Effector memory CD8-positive, alpha-beta T cell (primary cell): ENCODE measurements around the gene FTO.

Experiments used
- ATAC-seq: fragments of 150-1000 bp; cut with Tn5 transposase; replicated peaks from 2 replicates; pipeline ENCODE4 v1.10.0; 2021; ENCODE audit warnings: mild to moderate bottlenecking, moderate library complexity
- DNase-seq, 3 experiments: peaks; one replicate each; pipeline ENCODE4 v3.0.0; 2021
- H3K27ac Mint-ChIP-seq, 2 donors: one replicate each; pipeline ENCODE4 v1.8.0; 2022; ENCODE audit warnings: mild to moderate bottlenecking in 2 of 2, mixed read lengths in 2 of 2, moderate library complexity in 2 of 2
- H3K27me3 Mint-ChIP-seq, 2 donors: one replicate each; pipeline ENCODE4 v1.8.0; 2022; ENCODE audit warnings: mixed read lengths in 2 of 2
- H3K36me3 Mint-ChIP-seq: one replicate; pipeline ENCODE4 v1.8.0; 2022; ENCODE audit warnings: mild to moderate bottlenecking, moderate library complexity, mixed read lengths; ENCODE audit not compliant: insufficient read depth
- H3K4me1 Mint-ChIP-seq, 2 donors: one replicate each; pipeline ENCODE4 v1.8.0; 2022; ENCODE audit warnings: low read depth in 2 of 2, mixed read lengths in 2 of 2
- H3K4me3 Mint-ChIP-seq, 2 donors: one replicate each; pipeline ENCODE4 v1.8.0; 2022; ENCODE audit warnings: mild to moderate bottlenecking in 2 of 2, mixed read lengths in 2 of 2, moderate library complexity in 2 of 2
- H3K9me3 Mint-ChIP-seq, 2 donors: one replicate each; pipeline ENCODE4 v1.8.0; 2022; ENCODE audit warnings: mixed read lengths in 2 of 2

FTO gene

DNA sequence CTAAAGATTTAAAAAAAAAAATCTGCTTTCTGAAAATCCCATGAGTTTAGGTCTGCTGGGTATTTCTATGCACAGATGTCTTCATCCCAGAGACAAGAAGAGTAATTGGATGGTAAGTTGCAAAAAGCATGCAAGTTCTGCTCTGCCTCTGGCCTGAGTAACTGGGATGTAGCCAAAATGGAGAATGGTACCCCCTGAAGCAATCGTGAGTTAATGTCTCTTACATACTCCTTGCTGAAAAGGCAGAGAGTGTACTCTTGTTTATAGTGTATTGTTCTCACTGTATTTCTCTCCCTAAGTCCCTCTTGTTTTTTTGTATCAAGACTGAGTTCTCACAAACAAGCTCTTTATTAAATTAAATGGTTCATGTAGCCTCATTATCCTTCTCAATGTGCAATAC, 323.6 kb downstream of the FTO start:
- H3K4me3 Mint-ChIP-seq = no peak overlapping the region
- no peaks in the 10 kb centered on the region for H3K27me3 Mint-ChIP-seq
- no peaks in the 10 kb centered on the region for H3K36me3 Mint-ChIP-seq
- no peak for DNase-seq
- H3K4me1 Mint-ChIP-seq = no peaks in the 10 kb centered on the region
- H3K27ac Mint-ChIP-seq = no peak overlapping the region
- no peak for ATAC-seq
- peaks cover 0 to 6% of the 10 kb centered on the region in 2 donors for H3K9me3 Mint-ChIP-seq

DNA sequence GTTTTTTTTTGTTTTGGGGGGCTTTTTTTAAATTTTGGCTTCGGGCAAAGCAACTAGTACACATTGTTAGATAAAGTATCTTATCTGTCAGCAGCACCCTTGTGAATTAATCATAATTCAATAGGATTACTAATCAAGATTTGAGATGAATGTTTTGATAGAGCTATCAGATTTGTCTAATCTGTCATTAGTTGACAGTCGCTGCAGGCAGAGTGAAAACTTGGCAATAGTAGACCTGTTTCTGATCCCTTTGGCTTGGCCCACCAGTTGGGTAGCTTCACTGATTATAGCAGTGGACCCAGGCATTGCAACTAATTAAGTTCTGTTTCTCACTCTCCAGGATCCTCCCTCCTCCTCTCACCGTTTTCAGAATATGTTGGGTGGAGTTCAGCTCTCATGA, 324.0 kb downstream of the FTO start:
- H3K27me3 Mint-ChIP-seq = no peaks in the 10 kb centered on the region
- H3K27ac Mint-ChIP-seq = no peak overlapping the region
- ATAC-seq = no peak
- DNase-seq = no peak
- peaks cover 0 to 2% of the 10 kb centered on the region in 2 donors for H3K4me1 Mint-ChIP-seq
- no peak overlapping the region for H3K4me3 Mint-ChIP-seq
- H3K36me3 Mint-ChIP-seq = no peaks in the 10 kb centered on the region
- peaks cover 0 to 6% of the 10 kb centered on the region in 2 donors for H3K9me3 Mint-ChIP-seq

DNA sequence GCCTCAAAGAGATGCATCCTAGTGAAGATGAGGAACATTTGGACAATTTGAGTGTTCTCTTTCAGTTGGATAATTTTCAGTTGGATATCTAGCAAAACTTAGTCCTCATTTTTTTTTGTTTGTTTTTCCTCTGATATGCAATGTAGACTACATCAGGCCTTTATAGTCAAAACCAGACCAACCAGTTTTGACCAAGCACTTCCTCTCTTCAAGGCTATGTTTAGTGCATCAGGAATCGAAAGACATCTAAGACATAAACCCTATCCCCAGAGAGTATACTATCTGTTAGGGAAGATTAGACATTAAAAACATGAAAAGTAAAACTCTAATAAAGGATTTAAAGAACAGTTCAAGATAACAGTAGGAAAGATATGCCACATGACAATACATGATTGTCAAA, 326.5 kb downstream of the FTO start:
- Mint-ChIP-seq H3K36me3 (no peaks in the 10 kb centered on the region), H3K4me3 (no peak overlapping the region), H3K4me1 (peaks cover 0 to 2% of the 10 kb centered on the region in 2 donors), H3K27me3 (no peaks in the 10 kb centered on the region), H3K27ac (peak overlapping the region in 1 of 2 donors; percentile 33), H3K9me3 (peaks cover 0 to 6% of the 10 kb centered on the region in 2 donors)
- DNase-seq (no peak), ATAC-seq (no peak)

DNA sequence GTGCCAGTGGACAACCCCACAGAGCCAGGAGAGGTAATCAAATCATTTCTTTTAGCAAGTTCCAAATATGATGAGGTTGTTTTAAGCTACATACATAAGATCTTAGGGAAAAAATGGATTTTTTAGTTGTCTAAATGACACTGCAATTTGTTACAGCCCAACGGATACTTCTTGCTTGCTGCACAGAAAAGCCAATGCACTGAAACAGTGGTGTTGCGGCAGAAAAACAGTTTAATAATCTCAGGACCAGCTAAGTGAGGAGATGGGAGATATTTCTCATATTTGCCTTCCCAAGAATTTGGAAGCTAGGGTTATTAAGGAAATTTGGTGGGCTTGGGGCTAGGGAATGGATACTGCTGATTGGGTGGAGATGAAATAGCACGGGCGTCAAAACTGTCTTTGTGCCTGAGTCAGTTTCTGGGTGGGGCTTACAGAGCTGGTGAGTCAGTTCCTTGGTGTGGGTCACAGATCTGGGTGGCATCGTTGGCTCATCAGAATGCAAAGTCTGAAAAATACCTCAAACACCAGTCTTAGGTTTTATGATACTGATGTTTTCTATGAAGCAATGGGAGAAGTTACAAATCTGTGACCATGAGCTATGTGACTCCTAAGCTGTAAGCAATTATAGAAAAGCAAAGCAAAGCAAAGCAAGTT, 327.3 kb downstream of the FTO start:
- H3K36me3 Mint-ChIP-seq = no peaks in the 10 kb centered on the region
- no peak for DNase-seq
- H3K4me1 Mint-ChIP-seq = peaks cover 0 to 2% of the 10 kb centered on the region in 2 donors
- H3K9me3 Mint-ChIP-seq = peaks cover 0 to 6% of the 10 kb centered on the region in 2 donors
- H3K4me3 Mint-ChIP-seq = no peak overlapping the region
- H3K27me3 Mint-ChIP-seq = no peaks in the 10 kb centered on the region
- H3K27ac Mint-ChIP-seq = no peak overlapping the region
- ATAC-seq = no peak

DNA sequence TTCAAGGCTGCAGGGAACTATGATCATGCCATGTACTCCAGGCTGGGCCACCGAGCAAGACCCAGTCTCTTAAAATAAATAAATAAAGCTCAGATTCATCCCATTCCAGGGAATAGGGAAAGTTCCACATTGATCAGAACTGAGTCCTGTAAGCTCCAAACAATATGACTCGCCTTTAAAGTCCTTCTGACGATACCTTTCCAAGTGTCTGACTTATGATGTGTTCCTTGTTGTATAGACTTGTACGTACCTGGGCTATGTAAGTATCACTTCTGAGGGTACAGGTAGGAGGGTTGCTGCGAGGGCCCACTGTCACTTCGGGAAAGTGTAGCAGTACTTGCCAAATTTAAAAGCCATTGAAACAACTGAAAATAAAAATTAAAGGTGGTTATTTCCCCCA, 329.8 kb downstream of the FTO start:
- no peaks in the 10 kb centered on the region for H3K36me3 Mint-ChIP-seq
- H3K4me3 Mint-ChIP-seq = no peak overlapping the region

DNA sequence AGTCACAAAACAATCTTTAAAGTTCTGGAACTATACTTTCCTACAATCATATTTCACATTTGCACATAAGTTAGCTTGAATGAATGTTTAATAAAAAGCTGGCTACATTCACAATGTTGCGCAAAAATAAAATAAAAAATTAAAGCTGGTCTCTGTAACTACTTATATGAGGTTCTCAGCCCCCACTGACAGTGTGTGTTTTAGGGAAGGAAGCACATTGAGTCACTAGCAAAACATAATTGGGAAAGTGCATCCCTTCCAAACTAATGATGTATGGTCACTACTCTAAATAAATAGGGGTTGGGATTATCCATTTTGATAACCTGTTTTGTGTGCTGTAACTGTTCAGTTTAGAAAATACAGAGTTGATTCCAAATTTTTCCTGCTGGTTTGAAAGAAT, 330.7 kb downstream of the FTO start:
- Mint-ChIP-seq H3K4me3 (no peak overlapping the region), H3K36me3 (no peaks in the 10 kb centered on the region), H3K27ac (no peak overlapping the region), H3K27me3 (no peaks in the 10 kb centered on the region), H3K9me3 (peaks cover 0 to 8% of the 10 kb centered on the region in 2 donors), H3K4me1 (peaks cover 0 to 2% of the 10 kb centered on the region in 2 donors)
- ATAC-seq (no peak), DNase-seq (no peak)

More for the DNA sequence above, 329.8 kb downstream of the FTO start:
- H3K4me1 Mint-ChIP-seq = peaks cover 0 to 2% of the 10 kb centered on the region in 2 donors
- ATAC-seq = no peak
- H3K27me3 Mint-ChIP-seq = no peaks in the 10 kb centered on the region
- H3K27ac Mint-ChIP-seq = no peak overlapping the region
- peaks cover 0 to 7% of the 10 kb centered on the region in 2 donors for H3K9me3 Mint-ChIP-seq
- DNase-seq = no peak

DNA sequence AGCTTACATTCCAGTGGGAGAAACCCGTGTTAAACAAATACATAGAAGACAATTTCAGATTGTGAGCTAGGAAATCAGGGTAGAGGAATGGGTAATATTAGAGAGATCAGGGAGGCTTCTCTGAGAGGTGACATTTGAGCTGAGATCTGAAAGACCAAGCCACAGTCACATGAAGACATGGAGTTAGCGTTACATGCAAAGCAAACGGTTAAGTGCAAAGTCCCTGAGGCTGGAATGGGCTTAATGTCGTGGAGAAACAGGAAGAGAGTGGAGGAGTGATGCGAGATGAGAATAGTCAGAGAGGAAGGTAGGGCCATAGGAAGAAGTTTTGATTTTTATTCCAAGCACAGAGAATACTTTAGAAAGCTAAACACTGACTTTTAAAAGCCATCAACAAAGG, 336.5 kb downstream of the FTO start:
- H3K9me3 Mint-ChIP-seq = peaks cover 6% of the 10 kb centered on the region in 2 donors
- H3K36me3 Mint-ChIP-seq = peaks cover 2% of the 10 kb centered on the region
- H3K27ac Mint-ChIP-seq = no peak overlapping the region
- H3K4me1 Mint-ChIP-seq = no peaks in the 10 kb centered on the region
- H3K27me3 Mint-ChIP-seq = no peaks in the 10 kb centered on the region
- DNase-seq (no peak), ATAC-seq (no peak)
- no peak overlapping the region for H3K4me3 Mint-ChIP-seq

DNA sequence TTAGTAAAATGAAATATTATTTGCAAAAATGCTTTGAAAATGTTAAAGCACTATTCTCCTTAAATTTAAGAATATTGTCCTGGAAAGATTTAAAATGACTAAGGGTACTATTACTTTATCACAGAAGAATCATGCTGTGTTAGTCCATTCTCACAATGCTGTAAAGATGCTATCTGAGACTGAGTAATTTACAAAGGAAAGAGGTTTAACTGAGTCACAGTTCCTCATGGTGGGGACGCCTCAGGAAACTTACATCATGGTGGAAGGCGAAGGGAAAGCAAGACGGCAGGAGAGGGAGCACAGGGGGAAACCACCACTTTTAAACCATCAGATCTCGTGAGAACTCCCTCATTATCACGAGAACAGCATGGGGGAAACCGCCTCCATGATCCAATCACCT, 337.0 kb downstream of the FTO start:
- ATAC-seq = no peak
- no peak overlapping the region for H3K4me3 Mint-ChIP-seq
- no peak overlapping the region for H3K27ac Mint-ChIP-seq
- peaks cover 6% of the 10 kb centered on the region in 2 donors for H3K9me3 Mint-ChIP-seq
- DNase-seq = no peak
- H3K27me3 Mint-ChIP-seq = no peaks in the 10 kb centered on the region
- H3K36me3 Mint-ChIP-seq = peaks cover 2% of the 10 kb centered on the region
- H3K4me1 Mint-ChIP-seq = no peaks in the 10 kb centered on the region

DNA sequence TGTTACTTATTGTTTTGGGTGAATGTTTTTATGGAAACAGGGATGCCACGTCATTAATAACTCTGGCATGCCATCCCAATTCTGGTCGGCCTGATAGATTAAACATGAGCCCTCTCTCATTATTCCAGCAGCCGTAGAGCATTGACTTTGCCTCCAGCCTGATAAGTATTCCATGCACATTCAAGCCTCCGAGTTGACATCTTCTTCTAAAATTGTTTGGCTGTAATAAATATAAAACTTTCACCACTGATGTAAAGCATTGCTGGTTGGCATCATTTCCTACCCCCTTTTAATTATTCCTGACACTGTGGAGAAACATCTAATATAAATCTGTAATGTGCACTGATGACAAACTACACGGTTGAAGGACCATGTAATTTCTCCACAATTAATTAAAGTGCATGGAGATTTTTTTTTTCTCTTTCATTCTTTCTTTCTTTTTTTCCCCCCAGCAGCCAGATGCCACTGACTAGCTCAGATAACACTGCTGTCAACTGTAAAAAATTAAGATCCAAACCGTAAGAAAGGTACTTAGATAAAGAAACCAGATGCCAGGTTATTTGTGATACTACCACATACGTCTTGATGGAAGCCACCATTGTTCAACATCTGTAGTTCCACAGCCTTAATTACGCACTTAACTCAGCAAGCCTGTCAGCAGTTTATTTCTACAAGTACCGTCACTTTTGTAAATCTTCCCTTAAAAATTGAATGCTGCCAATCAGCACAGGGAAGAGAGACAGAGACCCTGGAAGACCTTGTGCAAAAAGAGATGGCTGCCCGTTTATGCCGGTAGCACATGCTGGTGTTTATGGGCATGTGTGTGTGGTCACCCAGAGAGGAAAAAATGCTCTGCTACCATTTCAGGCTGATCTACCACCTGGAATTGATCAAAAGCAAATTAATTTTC, 344.9 kb downstream of the FTO start:
- Mint-ChIP-seq H3K27me3 (no peaks in the 10 kb centered on the region), H3K4me3 (no peak overlapping the region), H3K36me3 (no peaks in the 10 kb centered on the region), H3K9me3 (no peaks in the 10 kb centered on the region), H3K4me1 (peaks cover 0 to 2% of the 10 kb centered on the region in 2 donors), H3K27ac (no peak overlapping the region)
- ATAC-seq = no peak
- no peak for DNase-seq

DNA sequence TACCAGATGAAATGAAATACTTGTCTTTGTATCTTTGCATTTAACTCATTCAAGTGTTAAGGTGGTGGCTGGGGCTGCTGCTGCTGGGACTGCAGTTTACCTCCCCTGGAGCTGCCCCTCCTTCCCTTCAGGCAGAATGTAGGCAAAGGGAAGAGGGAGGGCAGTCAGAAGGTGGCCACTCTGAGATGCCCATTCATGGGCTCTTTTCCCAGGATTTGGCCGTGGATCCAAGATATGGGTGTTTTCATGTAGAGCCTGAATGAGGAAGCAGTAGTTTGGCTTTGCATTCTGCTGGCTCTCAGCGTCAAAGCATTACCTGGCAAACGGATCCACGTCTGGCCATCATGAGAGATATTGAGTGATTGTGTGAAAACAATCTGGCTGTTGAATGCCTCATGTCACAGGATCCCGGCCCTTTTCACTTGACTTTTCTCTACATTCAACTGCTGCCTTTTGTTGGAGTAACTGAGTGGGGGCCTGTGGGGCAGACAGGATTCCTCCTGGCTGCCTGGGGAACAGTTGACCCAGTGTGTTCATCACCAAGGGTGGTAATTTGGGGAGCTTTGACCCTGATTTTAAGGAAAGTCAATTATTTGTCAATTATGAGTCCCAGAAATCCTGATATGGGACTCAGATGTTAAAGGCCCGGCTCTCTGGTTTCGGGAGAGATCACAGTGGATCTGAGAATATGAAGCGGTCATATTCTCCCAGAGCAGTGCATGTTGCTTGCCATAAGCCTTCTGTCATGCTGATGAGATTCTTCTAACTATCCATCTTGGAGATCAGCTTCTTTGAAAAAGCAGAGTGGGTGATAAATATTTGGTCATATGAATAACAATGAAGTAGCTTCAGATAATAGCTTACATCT, 345.9 kb downstream of the FTO start:
- Mint-ChIP-seq H3K27ac (no peak overlapping the region), H3K9me3 (no peaks in the 10 kb centered on the region), H3K4me1 (peaks cover 0 to 2% of the 10 kb centered on the region in 2 donors), H3K27me3 (no peaks in the 10 kb centered on the region), H3K4me3 (no peak overlapping the region), H3K36me3 (no peaks in the 10 kb centered on the region)
- DNase-seq (no peak), ATAC-seq (no peak)

DNA sequence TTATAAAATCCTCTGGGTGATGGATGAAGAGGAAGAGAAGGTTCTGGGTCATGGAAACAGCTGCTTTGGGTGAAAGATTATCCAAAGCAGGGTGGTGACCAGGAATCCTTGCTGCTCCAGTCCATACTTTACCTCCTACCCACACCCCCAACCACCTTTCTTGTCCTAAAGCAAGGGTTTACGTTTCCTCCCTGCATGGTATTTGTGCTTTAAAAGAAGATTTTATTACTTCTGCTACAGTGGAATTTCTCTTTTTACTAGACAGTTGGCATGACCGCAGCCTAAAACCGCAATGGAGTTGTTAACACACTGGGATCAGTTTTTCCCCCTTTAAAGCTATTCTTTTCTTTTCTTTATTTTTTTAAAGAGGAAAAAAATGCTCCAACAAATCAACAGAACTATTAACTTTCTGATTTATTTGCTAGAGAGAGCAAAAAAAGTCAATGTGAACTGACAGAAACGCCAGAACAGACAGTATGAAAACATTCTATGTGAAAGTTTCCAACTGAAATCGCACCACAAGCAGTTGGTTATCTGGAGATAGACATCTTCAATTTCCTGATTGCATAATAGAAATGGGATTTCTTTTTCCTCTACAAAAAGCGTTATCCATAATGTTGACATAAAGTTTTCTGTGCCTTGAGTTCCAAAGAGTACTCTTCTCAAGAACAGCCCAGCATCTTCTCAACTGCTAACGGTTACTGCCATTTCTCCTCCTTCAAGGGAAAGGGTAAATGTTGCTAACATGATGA, 346.7 kb downstream of the FTO start:
- Mint-ChIP-seq H3K9me3 (no peaks in the 10 kb centered on the region), H3K4me1 (peaks cover 0 to 2% of the 10 kb centered on the region in 2 donors), H3K4me3 (no peak overlapping the region), H3K27ac (no peak overlapping the region), H3K36me3 (no peaks in the 10 kb centered on the region), H3K27me3 (no peaks in the 10 kb centered on the region)
- ATAC-seq = no peak
- no peak for DNase-seq

DNA sequence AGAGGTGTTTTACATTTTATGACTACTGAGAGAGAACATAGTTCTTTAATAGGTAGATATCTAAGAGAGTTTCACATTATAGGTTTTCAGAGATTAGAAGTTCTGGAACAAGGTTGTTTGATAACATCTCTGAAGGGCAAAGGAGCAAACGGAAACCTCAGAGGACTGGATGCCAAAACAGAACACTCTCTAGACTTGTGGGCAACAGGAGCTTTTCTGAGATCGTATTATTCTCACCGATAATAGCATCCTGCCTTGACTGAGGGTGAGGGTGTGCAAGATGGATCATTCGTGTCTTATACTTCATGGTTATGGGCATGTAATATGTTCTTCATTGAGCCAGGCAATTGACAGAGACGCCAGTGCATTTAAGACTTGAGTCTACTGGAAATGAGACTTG, 347.9 kb downstream of the FTO start:
- no peak for DNase-seq
- no peak overlapping the region for H3K27ac Mint-ChIP-seq
- peaks cover 0 to 2% of the 10 kb centered on the region in 2 donors for H3K4me1 Mint-ChIP-seq
- no peak overlapping the region for H3K4me3 Mint-ChIP-seq
- ATAC-seq = no peak
- H3K36me3 Mint-ChIP-seq = no peaks in the 10 kb centered on the region
- no peaks in the 10 kb centered on the region for H3K9me3 Mint-ChIP-seq
- no peaks in the 10 kb centered on the region for H3K27me3 Mint-ChIP-seq

DNA sequence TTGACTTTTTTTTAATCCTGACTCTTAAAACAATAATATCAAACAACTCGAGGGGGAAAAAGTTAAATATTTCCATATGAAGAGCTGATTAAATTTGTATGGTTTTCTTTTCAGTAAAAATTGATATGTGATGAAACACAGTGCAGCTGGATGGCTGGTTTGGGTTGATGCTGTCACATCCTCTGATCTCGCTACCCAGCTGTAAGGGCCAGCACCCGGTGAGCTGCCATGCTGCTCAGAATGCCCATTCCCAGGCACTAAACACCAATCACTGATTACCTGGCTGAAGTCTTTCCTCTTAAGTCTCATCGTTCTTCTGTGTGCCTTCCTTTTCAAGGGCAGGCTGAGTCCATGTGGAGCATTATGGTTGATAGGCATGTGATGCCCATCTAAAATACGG, 348.3 kb downstream of the FTO start:
- DNase-seq = no peak
- H3K27ac Mint-ChIP-seq = no peak overlapping the region
- no peaks in the 10 kb centered on the region for H3K27me3 Mint-ChIP-seq
- peaks cover 0 to 2% of the 10 kb centered on the region in 2 donors for H3K4me1 Mint-ChIP-seq
- no peaks in the 10 kb centered on the region for H3K9me3 Mint-ChIP-seq
- ATAC-seq = no peak
- H3K36me3 Mint-ChIP-seq = no peaks in the 10 kb centered on the region
- no peak overlapping the region for H3K4me3 Mint-ChIP-seq
